ENCODE measurements around the gene NTF3. TPM values are rescaled to one million over a fixed set of nuclear protein-coding genes. Genes with fewer than 3 reads are reported as not detected.

The NTF3 gene
- total and polyA plus RNA-seq, 10 donors: 0.72 to 5.8 (median 2.7) TPM; not detected in 1

GRCh38 chr12:5520037-5520436 lies 88.1 kb downstream of the NTF3 start:
- Histone ChIP-seq H3K36me3 (no peaks in the 10 kb centered on the region), H3K27me3 (replicated peaks in 1 of 7) (no peaks in the 10 kb centered on the region), H3K27ac (no peak overlapping the region), H3K9me3 (no peaks in the 10 kb centered on the region), H3K4me3 (no peak overlapping the region), H3K4me1 (no peaks in the 10 kb centered on the region)
- WGBS, 5 donors: 83 to 92% (median 91%) methylated on average over 4 of the region's 4 CpGs
- DNase-seq: no peak
- intact Hi-C loops (cut with DNase I; ENCODE audit: low total_unique reads): no loop called here
- TF ChIP-seq POLR2A (IDR thresholded peaks at IDR 0.05): no peak
- no peak for TF ChIP-seq CTCF (IDR thresholded peaks at IDR 0.05 in 8 of 11, conservative IDR thresholded peaks at IDR 0.05 in 3 of 11)
- no peak for TF ChIP-seq POLR2AphosphoS5 (IDR thresholded peaks at IDR 0.05)

- no peaks in the 10 kb centered on the region for H3K27me3 ChIP-seq (replicated peaks in 1 of 7)
- no peaks in the 10 kb centered on the region for H3K9me3 ChIP-seq
- WGBS, 5 donors: 88 to 97% (median 91%) methylated on average over 5 of the region's 5 CpGs
- TF ChIP-seq POLR2AphosphoS5 (IDR thresholded peaks at IDR 0.05) (no peak), CTCF (IDR thresholded peaks at IDR 0.05 in 8 of 11, conservative IDR thresholded peaks at IDR 0.05 in 3 of 11) (no peak)
- no peak overlapping the region for H3K27ac ChIP-seq
- no peaks in the 10 kb centered on the region for H3K36me3 ChIP-seq
- no peak for DNase-seq
- no peak overlapping the region for H3K4me3 ChIP-seq
- intact Hi-C loops (cut with DNase I; ENCODE audit: low total_unique reads): no loop called here
- H3K4me1 ChIP-seq: no peaks in the 10 kb centered on the region
Measured at GRCh38 chr12:5520831-5521230, 88.9 kb downstream of the NTF3 start.

- TF ChIP-seq CTCF (IDR thresholded peaks at IDR 0.05 in 8 of 11, conservative IDR thresholded peaks at IDR 0.05 in 3 of 11) (no peak), POLR2AphosphoS5 (IDR thresholded peaks at IDR 0.05) (no peak), POLR2A (IDR thresholded peaks at IDR 0.05) (no peak)
- intact Hi-C loops (cut with DNase I; ENCODE audit: low total_unique reads): no loop called here
- H3K4me3 ChIP-seq: no peak overlapping the region
- H3K27ac ChIP-seq: no peak overlapping the region
- no peak for DNase-seq
- H3K4me1 ChIP-seq: no peaks in the 10 kb centered on the region
- H3K36me3 ChIP-seq: no peaks in the 10 kb centered on the region
- WGBS, 5 donors: 87 to 94% (median 92%) methylated on average over 18 to 20 of the region's 20 CpGs
- no peaks in the 10 kb centered on the region for H3K27me3 ChIP-seq (replicated peaks in 1 of 7)
- H3K9me3 ChIP-seq: no peaks in the 10 kb centered on the region
Measured at GRCh38 chr12:5521456-5522325, 89.8 kb downstream of the NTF3 start.

- H3K36me3 ChIP-seq: no peaks in the 10 kb centered on the region
- H3K27me3 ChIP-seq (replicated peaks in 1 of 7): no peaks in the 10 kb centered on the region
- no peak for DNase-seq
- H3K4me1 ChIP-seq: no peaks in the 10 kb centered on the region
- TF ChIP-seq CTCF (IDR thresholded peaks at IDR 0.05 in 8 of 11, conservative IDR thresholded peaks at IDR 0.05 in 3 of 11) (no peak), POLR2AphosphoS5 (IDR thresholded peaks at IDR 0.05) (no peak), POLR2A (IDR thresholded peaks at IDR 0.05) (no peak)
- intact Hi-C loops (cut with DNase I; ENCODE audit: low total_unique reads): no loop called here
- H3K4me3 ChIP-seq: no peak overlapping the region
- H3K9me3 ChIP-seq: no peaks in the 10 kb centered on the region
- WGBS, 5 donors: 81 to 87% (median 84%) methylated on average over 10 to 11 of the region's 11 CpGs
- no peak overlapping the region for H3K27ac ChIP-seq
Measured at GRCh38 chr12:5522432-5523335, 90.8 kb downstream of the NTF3 start.

Data from spleen (tissue), 11 donors.